ENCODE data around the gene PEX7.

DNA sequence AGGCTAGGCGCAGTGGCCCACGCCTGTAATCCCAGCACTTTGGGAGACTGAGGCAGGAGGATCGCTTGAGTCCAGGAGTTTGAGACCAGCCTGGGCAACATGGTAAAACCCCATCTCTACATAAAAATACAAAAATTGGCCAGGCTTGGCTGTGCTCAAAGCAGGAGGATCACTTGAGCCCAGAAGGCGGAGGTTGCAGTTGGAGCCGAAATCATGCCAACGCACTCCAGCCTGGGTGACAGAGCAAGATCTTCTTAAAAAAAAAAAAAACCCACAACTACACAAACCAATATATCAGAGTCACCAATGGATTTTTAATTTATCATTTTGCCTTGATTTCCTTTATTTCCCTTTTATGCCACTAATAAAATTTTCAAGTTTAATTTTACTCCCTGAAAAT, 39.4 kb upstream of the PEX7 start:
- no peak for TF ChIP-seq CTCF (IDR thresholded peaks at IDR 0.05; ENCODE audit: low read length)
- TF ChIP-seq EZH2phosphoT487 (IDR thresholded peaks at IDR 0.05; ENCODE audit: low read length), result no peak
- no peak for TF ChIP-seq EZH2 (optimal IDR thresholded peaks at IDR 0.05; ENCODE audit: low read depth, low read length)
